GM18907 (cell line): ENCODE results near the gene PHYHD1.

Source experiments
- ATAC-seq: cut with Tn5 transposase; IDR thresholded peaks from one replicate; pipeline ENCODE4 v1.9.1; 2021; ENCODE audit warnings: mild to moderate bottlenecking, moderate library complexity; ENCODE audit not compliant: unreplicated experiment

PHYHD1 gene

GRCh38 chr9:128920381-128921058 is at the start of gene PHYHD1:
Gene PHYHD1, plus strand, starts transcription at chr9:128920982. Its CDS starts 1,342 bp downstream, at chr9:128922324.
- ATAC-seq: no peak

- ATAC-seq: no peak
Observed at GRCh38 chr9:128877852-128878251, 42.9 kb upstream of the PHYHD1 start.

GRCh38 chr9:128881884-128882676 is 38.7 kb upstream of the PHYHD1 start, which contains the start of the genes KYAT1 and LRRC8A:
Gene KYAT1, minus strand, starts transcription at chr9:128881950. Its CDS starts 36,545 bp downstream, at chr9:128845405.
Gene LRRC8A, plus strand, starts transcription at chr9:128882133. Its CDS starts 25,032 bp downstream, at chr9:128907165.
- peak; percentile 85 for ATAC-seq

- ATAC-seq: peak; percentile 4
Observed at GRCh38 chr9:128882677-128883603, 37.8 kb upstream of the PHYHD1 start.

GRCh38 chr9:128884164-128884563 is 36.6 kb upstream of the PHYHD1 start:
- ATAC-seq: no peak

GRCh38 chr9:128885376-128885775 is 35.4 kb upstream of the PHYHD1 start:
- ATAC-seq: no peak

- no peak for ATAC-seq
Observed at GRCh38 chr9:128885798-128886197, 35.0 kb upstream of the PHYHD1 start.

GRCh38 chr9:128886211-128886891 is 34.4 kb upstream of the PHYHD1 start:
- no peak for ATAC-seq

GRCh38 chr9:128887049-128887448 is 33.7 kb upstream of the PHYHD1 start:
- no peak for ATAC-seq

GRCh38 chr9:128887914-128888350 is 32.9 kb upstream of the PHYHD1 start:
- ATAC-seq: no peak

- ATAC-seq: no peak
Observed at GRCh38 chr9:128891321-128892220, 29.2 kb upstream of the PHYHD1 start.

- ATAC-seq: no peak
Observed at GRCh38 chr9:128892221-128892921, 28.4 kb upstream of the PHYHD1 start.

GRCh38 chr9:128893354-128893753 is 27.4 kb upstream of the PHYHD1 start:
- ATAC-seq: no peak

GRCh38 chr9:128894764-128895163 is 26.0 kb upstream of the PHYHD1 start:
- ATAC-seq: no peak

- no peak for ATAC-seq
Observed at GRCh38 chr9:128895556-128895955, 25.2 kb upstream of the PHYHD1 start.

GRCh38 chr9:128898382-128898781 is 22.4 kb upstream of the PHYHD1 start:
- no peak for ATAC-seq

- ATAC-seq: no peak
Observed at GRCh38 chr9:128898845-128899565, 21.8 kb upstream of the PHYHD1 start.
